A549 (cell line): ENCODE measurements around the gene ADAMTS12. TPM values are rescaled to one million over a fixed set of nuclear protein-coding genes. Genes with fewer than 3 reads are reported as not detected.

Experiments used
- ATAC-seq, 2 experiments: fragments of 200-7000 bp in 1 of 2; fragments of >200 bp in 1 of 2; cut with Nextera tagmentation in 1 of 2; cut with Tn5 transposase in 1 of 2; 3 replicates each; pipeline versions ENCODE4 v1.8.0 to v1.9.1; 2018 to 2020; ENCODE audit warnings: mild to moderate bottlenecking in 1 of 2, moderate library complexity in 1 of 2
- CTCF ChIA-PET: fragments of 300-600 bp; sonication (Branson Sonifier 250); formaldehyde crosslinking; extraction: SDS; loops from one replicate; lab custom pipeline; 2021; ENCODE audit warnings: antibody characterized with exemption, inconsistent platforms; lab: Yijun Ruan, JAX
- POLR2A ChIA-PET: fragments of 350-600 bp; formaldehyde crosslinking; extraction: SDS; loops from one replicate; lab custom pipeline; 2021; ENCODE audit warnings: antibody characterized with exemption, inconsistent platforms; lab: Yijun Ruan, JAX
- DNase-seq, 2 experiments: peaks; one replicate each; pipeline versions ENCODE4 v3.0.0 to v3.0.0-alpha.2; 2011 to 2016; ENCODE audit warnings: low read depth in 1 of 2, low spot score in 1 of 2
- FAIRE-seq: peaks from 2 replicates; lab custom pipeline; 2011; peaks lifted over from hg19 to GRCh38; lab: Jason Lieb, UNC
- H3K27ac ChIP-seq, 2 experiments: fragments of >200 bp; sonication (Bioruptor Twin); formaldehyde crosslinking; 3 replicates each; pipeline ENCODE4 v1.5.1; 2016 to 2017
- H3K4me1 ChIP-seq: fragments of >200 bp; sonication (Bioruptor Twin); formaldehyde crosslinking; 3 replicates; pipeline ENCODE4 v1.6.1; 2016
- H3K4me2 ChIP-seq: fragments of >200 bp; sonication (Bioruptor Twin); formaldehyde crosslinking; 3 replicates; pipeline ENCODE4 v1.6.1; 2016
- H3K4me3 ChIP-seq: fragments of >200 bp; sonication (Bioruptor Twin); formaldehyde crosslinking; 3 replicates; pipeline ENCODE4 v1.5.1; 2016
- H3K9me3 ChIP-seq: fragments of >200 bp; sonication (Bioruptor Twin); formaldehyde crosslinking; 3 replicates; pipeline ENCODE4 v1.6.1; 2016
- ATOH8 ChIP-seq: fragments of 250-450 bp; sonication (Bioruptor Pico); IDR thresholded peaks from 2 replicates; pipeline ENCODE4 v1.5.0; 2020; ENCODE audit warnings: low read depth, mild to moderate bottlenecking, moderate library complexity
- BCL3 ChIP-seq: fragments of >200 bp; sonication (Bioruptor Twin); formaldehyde crosslinking; IDR thresholded peaks from 3 replicates; pipeline ENCODE4 v1.6.1; 2016
- CBX8 ChIP-seq: fragments of 200-600 bp; sonication (generic); IDR thresholded peaks from 2 replicates; pipeline ENCODE4 v1.6.1; 2016
- CEBPB ChIP-seq, 2 experiments: fragments of >200 bp in 1 of 2; sonication (Bioruptor Twin) in 1 of 2; formaldehyde crosslinking in 1 of 2; IDR thresholded peaks; 2 replicates each; pipeline ENCODE4 v1.6.1; 2012 to 2016
- CTCF ChIP-seq: fragments of >200 bp; sonication (Bioruptor Twin); formaldehyde crosslinking; IDR thresholded peaks from 3 replicates; pipeline ENCODE4 v1.5.1; 2016
- EHF ChIP-seq: fragments of 250-450 bp; sonication (Bioruptor Pico); IDR thresholded peaks from 2 replicates; pipeline ENCODE4 v1.5.0; 2020; ENCODE audit warnings: mild to moderate bottlenecking
- EP300 ChIP-seq, 2 experiments: fragments of >200 bp; sonication (Bioruptor Twin); formaldehyde crosslinking; IDR thresholded peaks; 2 replicates in 1 of 2; 3 replicates in 1 of 2; pipeline ENCODE4 v1.6.1; 2016 to 2017
- ESRRA ChIP-seq: fragments of 150-350 bp; IDR thresholded peaks from 2 replicates; pipeline ENCODE4 v1.6.1; 2014; ENCODE audit warnings: mild to moderate bottlenecking, low read length, borderline replicate concordance
- HEYL ChIP-seq: fragments of 250-450 bp; sonication (Bioruptor Pico); IDR thresholded peaks from 2 replicates; pipeline ENCODE4 v1.8.0; 2021; ENCODE audit warnings: mild to moderate bottlenecking, moderate library complexity
- JUNB ChIP-seq: fragments of >200 bp; sonication (Bioruptor Twin); formaldehyde crosslinking; IDR thresholded peaks from 2 replicates; pipeline ENCODE4 v1.6.1; 2016
- MAFK ChIP-seq: fragments of 450-650 bp; IDR thresholded peaks from 2 replicates; pipeline ENCODE4 v1.6.1; 2014; ENCODE audit not compliant: partially characterized antibody
- NPAS2 ChIP-seq: fragments of 250-450 bp; sonication (Bioruptor Pico); IDR thresholded peaks from 2 replicates; pipeline ENCODE4 v1.8.0; 2022; ENCODE audit warnings: mild to moderate bottlenecking, moderate library complexity, borderline replicate concordance
- NR3C1 ChIP-seq: fragments of >200 bp; sonication (Bioruptor Twin); formaldehyde crosslinking; IDR thresholded peaks from 3 replicates; pipeline ENCODE4 v1.6.1; 2017
- PHF8 ChIP-seq: fragments of 200-600 bp; sonication (generic); IDR thresholded peaks from 2 replicates; pipeline ENCODE4 v1.6.1; 2016; ENCODE audit warnings: low read depth, mild to moderate bottlenecking, antibody characterized with exemption, moderate library complexity, borderline replicate concordance
- RFX5 ChIP-seq: fragments of 450-650 bp; IDR thresholded peaks from 2 replicates; pipeline ENCODE4 v1.7.1; 2014; ENCODE audit warnings: antibody characterized with exemption, mild to moderate bottlenecking, moderate library complexity
- SMC3 ChIP-seq: fragments of >200 bp; sonication (Bioruptor Twin); formaldehyde crosslinking; IDR thresholded peaks from 3 replicates; pipeline ENCODE4 v1.6.1; 2018; ENCODE audit warnings: inconsistent platforms
- TP53 ChIP-seq: fragments of 250-450 bp; sonication (Bioruptor Pico); IDR thresholded peaks from 2 replicates; pipeline ENCODE4 v1.5.0; 2021; ENCODE audit warnings: mild to moderate bottlenecking, moderate library complexity
- ZC3H11A ChIP-seq: fragments of 450-650 bp; IDR thresholded peaks from 2 replicates; pipeline ENCODE4 v1.6.1; 2014; ENCODE audit warnings: antibody characterized with exemption, mild to moderate bottlenecking
- WGBS: methylation state at CpG from one replicate; pipeline ENCODE4 v1.1.6; 2017; ENCODE audit errors: missing lambda C conversion rate; 5-methylcytosine and 5-hydroxymethylcytosine counted together
- polyA plus RNA-seq, 4 experiments: library from polyadenylated mRNA; depleted of rRNA in 3 of 4; stranded (reverse); fragments of >200 nt; fragmentation: RNase III in 1 of 4; extraction: RNeasy Plus Mini Kit Qiagen cat#74134 plus additional on column Dnase treatment in 1 of 4; gene quantifications; 2 replicates in 3 of 4; 3 replicates in 1 of 4; pipeline ENCODE4 v1.2.3, GENCODE V29; 2011 to 2017
- TF ChIP-seq, protein P1 (sequence below): IDR thresholded peaks from 2 replicates; pipeline ENCODE4 v1.6.1; 2012

ADAMTS12 gene
- polyA plus RNA-seq, 2 of the 4 experiments (the other 2 are of a cell fraction), result 4.8 to 6.8 TPM

- H3K4me2 ChIP-seq, result no peak overlapping the region
- no peaks in the 10 kb centered on the region for H3K9me3 ChIP-seq
- no peak overlapping the region for H3K27ac ChIP-seq
- 77% methylated on average over 6 of the region's 6 CpGs for WGBS
- H3K4me1 ChIP-seq, result no peaks in the 10 kb centered on the region
- H3K4me3 ChIP-seq, result no peak overlapping the region
- CTCF ChIA-PET, result interaction anchor here (0.7 to 1.0 kb wide), 2 partner anchors 9 to 481 kb away, joined by 3 to 4 read pairs; no protein-coding TSS in a partner anchor
- no peak for TF ChIP-seq MAFK
- no peak for TF ChIP-seq TP53 (CRISPR knock-in tag)
- peak; percentile 64 for TF ChIP-seq ZC3H11A
- ATAC-seq (no peak), FAIRE-seq (no peak), DNase-seq (no peak)
- POLR2A ChIA-PET, result no interaction called here
Observed at GRCh38 chr5:33489481-33490067, 402.2 kb downstream of the ADAMTS12 start.

DNA sequence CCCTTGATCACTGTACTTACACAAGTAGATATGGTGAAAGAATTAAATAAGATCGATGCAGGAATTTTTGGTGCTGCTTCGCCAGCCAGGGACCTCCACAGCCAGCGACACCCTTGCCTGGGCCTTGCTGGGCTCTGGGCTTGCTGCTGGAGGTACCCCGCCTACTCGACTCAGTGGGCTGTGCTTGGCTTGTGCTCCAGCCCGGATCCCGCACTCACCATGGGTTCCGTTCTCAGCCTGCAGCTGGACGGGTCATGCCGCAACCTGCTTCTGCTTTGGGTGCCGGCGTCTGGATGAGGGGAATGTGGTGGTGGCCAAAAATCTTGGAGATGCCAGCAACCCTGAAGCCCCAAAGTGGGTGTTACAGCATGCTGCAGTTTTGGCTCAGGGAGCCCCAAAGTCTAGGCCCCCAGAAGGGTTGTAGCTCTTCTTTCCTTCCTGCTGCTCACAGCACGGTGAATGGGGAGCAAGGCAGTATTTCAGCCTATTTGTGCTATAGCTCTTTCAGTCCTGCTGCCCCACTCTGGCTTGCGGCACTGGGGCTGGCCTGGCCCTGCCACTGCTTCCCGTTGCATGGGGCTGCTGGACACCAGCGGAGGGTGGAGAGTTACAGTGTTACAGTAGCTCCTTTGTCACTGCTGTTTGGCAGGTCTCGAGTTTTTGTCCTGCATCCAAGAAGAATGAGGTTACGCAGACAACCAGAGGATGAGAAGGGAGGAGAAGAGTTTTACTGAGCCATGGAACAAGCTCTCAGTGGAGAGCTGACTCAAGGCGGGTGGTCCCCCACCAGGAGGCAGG lies 403.0 kb downstream of the ADAMTS12 start:
- no peak overlapping the region for H3K4me2 ChIP-seq
- ChIA-PET CTCF (interaction anchor here (0.7 to 1.0 kb wide), 2 partner anchors 8 to 481 kb away, joined by 3 to 4 read pairs; no protein-coding TSS in a partner anchor), POLR2A (no interaction called here)
- FAIRE-seq (no peak), DNase-seq (no peak)
- H3K4me1 ChIP-seq, result no peaks in the 10 kb centered on the region
- H3K4me3 ChIP-seq, result no peak overlapping the region
- H3K27ac ChIP-seq, result no peak overlapping the region
- TF ChIP-seq NPAS2 (CRISPR knock-in tag) (no peak), CEBPB (IDR thresholded peaks at IDR 0.05) (no peak), SMC3 (no peak), CTCF (no peak), HEYL (CRISPR knock-in tag) (no peak), RFX5 (no peak), BCL3 (no peak), EP300 (IDR thresholded peaks at IDR 0.05) (no peak), NR3C1 (no peak)
- TF ChIP-seq, protein P1, sequence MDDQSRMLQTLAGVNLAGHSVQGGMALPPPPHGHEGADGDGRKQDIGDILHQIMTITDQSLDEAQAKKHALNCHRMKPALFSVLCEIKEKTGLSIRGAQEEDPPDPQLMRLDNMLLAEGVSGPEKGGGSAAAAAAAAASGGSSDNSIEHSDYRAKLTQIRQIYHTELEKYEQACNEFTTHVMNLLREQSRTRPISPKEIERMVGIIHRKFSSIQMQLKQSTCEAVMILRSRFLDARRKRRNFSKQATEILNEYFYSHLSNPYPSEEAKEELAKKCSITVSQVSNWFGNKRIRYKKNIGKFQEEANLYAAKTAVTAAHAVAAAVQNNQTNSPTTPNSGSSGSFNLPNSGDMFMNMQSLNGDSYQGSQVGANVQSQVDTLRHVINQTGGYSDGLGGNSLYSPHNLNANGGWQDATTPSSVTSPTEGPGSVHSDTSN, result no peak
- TF ChIP-seq, all 56 proteins: peak for 0
- WGBS, result 92% methylated on average over 15 of the region's 19 CpGs
- no peaks in the 10 kb centered on the region for H3K9me3 ChIP-seq
- ATAC-seq, result no peak

DNA sequence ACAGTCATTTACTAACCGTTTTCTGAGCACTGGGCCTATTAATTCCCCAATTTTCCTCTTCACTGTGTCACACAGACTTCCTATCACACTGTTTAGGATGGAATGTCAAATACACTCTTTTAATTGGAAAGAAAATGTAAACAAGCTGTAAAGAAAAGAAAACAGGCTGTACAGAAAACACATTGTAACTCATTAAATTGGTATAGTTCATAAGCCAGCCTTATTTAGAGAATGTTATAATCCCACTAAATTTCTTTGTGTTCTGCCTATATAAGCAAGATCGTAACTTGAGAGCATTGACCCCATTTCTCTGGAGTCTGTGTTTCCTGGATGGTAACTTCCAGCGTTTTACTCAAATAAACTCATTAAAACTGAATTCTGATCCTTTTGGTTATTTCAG lies 404.6 kb downstream of the ADAMTS12 start:
- H3K4me3 ChIP-seq, result no peak overlapping the region
- no peak for TF ChIP-seq ESRRA
- no peak for TF ChIP-seq JUNB
- TF ChIP-seq EHF (CRISPR knock-in tag), result no peak
- no peak for TF ChIP-seq ATOH8 (CRISPR knock-in tag)
- no peak for TF ChIP-seq CBX8
- no peak for TF ChIP-seq PHF8
- TF ChIP-seq, all 56 proteins: peak for 0
- no peak overlapping the region for H3K27ac ChIP-seq
- ATAC-seq (no peak), DNase-seq (no peak), FAIRE-seq (no peak)
- POLR2A ChIA-PET, result no interaction called here
- WGBS, result 88% methylated on average over 3 of the region's 3 CpGs
- CTCF ChIA-PET, result interaction anchor here (1.1 kb wide), 1 partner anchor 18 kb away, joined by 3 read pairs; no protein-coding TSS in a partner anchor
- no peak overlapping the region for H3K4me2 ChIP-seq
- H3K4me1 ChIP-seq, result no peaks in the 10 kb centered on the region
- H3K9me3 ChIP-seq, result no peaks in the 10 kb centered on the region
